Neural progenitor cell (in vitro differentiated cells): ENCODE data around the gene SPP1.

Experiments used
- CTCF ChIP-seq: fragments of 200-600 bp; sonication (generic); IDR thresholded peaks from 2 replicates; pipeline ENCODE4 v1.5.1; 2017; ENCODE audit warnings: antibody characterized with exemption, mild to moderate bottlenecking
- EZH2 ChIP-seq: fragments of 200-600 bp; sonication (generic); IDR thresholded peaks from 2 replicates; pipeline ENCODE4 v1.6.1; 2017; ENCODE audit warnings: antibody characterized with exemption, mild to moderate bottlenecking, moderate library complexity
- EZH2phosphoT487 ChIP-seq: fragments of 200-600 bp; sonication (generic); IDR thresholded peaks from 2 replicates; pipeline ENCODE4 v1.6.1; 2017; ENCODE audit warnings: antibody characterized with exemption

GRCh38 chr4:88027611-88028608 is 52.4 kb downstream of the SPP1 start:
- TF ChIP-seq CTCF (no peak), EZH2 (no peak), EZH2phosphoT487 (no peak)
